B cell (primary cell): ENCODE measurements around the gene MTCL1.

Experiments
- EZH2 ChIP-seq: IDR thresholded peaks from 2 replicates; pipeline ENCODE4 v1.6.1; 2012; ENCODE audit warnings: borderline replicate concordance, low read depth, mild to moderate bottlenecking, moderate library complexity, low read length; ENCODE audit not compliant: insufficient read depth, poor library complexity, severe bottlenecking
- TF ChIP-seq, protein P1 (sequence below): fragments of 200-600 bp; IDR thresholded peaks from one replicate; pipeline ENCODE4 v1.8.0; 2022; ENCODE audit warnings: antibody characterized with exemption, mild to moderate bottlenecking

DNA sequence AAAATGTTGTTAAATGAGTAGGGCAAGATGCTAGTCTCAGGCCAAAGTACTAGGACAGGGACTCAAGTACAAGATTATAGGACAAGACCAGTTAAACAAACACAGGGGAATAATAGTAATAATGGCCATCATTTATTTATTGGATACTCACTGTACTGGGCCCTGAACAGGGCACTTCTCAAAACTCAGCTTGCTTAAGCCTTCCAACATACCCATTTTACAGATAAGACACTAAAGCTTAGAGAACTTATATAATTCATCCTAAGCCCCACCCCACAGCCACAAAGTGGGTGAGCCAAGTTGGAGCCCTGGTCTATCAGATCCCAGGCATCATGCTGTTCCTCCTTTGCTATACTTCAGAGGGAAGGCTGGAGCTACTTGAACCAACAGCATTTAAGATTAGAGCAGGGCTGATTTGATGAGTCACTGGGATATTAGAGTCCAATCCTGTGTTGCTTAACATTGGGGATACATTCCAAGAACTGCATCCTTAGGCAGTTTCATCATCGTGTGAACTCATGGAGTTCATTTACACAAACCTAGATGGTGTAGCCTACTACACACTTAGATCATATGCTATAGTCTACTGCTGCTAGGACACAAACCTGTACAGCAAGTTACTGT lies 153.6 kb downstream of the MTCL1 start:
- TF ChIP-seq, protein P1, sequence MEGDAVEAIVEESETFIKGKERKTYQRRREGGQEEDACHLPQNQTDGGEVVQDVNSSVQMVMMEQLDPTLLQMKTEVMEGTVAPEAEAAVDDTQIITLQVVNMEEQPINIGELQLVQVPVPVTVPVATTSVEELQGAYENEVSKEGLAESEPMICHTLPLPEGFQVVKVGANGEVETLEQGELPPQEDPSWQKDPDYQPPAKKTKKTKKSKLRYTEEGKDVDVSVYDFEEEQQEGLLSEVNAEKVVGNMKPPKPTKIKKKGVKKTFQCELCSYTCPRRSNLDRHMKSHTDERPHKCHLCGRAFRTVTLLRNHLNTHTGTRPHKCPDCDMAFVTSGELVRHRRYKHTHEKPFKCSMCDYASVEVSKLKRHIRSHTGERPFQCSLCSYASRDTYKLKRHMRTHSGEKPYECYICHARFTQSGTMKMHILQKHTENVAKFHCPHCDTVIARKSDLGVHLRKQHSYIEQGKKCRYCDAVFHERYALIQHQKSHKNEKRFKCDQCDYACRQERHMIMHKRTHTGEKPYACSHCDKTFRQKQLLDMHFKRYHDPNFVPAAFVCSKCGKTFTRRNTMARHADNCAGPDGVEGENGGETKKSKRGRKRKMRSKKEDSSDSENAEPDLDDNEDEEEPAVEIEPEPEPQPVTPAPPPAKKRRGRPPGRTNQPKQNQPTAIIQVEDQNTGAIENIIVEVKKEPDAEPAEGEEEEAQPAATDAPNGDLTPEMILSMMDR: no peak
- TF ChIP-seq EZH2: no peak
